CD4-positive, CD25-positive, alpha-beta regulatory T cell (primary cell): Measurements from ENCODE around the gene SHISA2. TPM values are rescaled to one million over a fixed set of nuclear protein-coding genes. Genes with fewer than 3 reads are reported as not detected.

Experiments
- ATAC-seq, 2 donors: fragments of 150-1000 bp; cut with Tn5 transposase; one replicate each; pipeline ENCODE4 v1.10.0; 2021; ENCODE audit warnings: low read depth in 2 of 2, moderate number of reproducible peaks in 2 of 2, moderate library complexity in 1 of 2
- DNase-seq, 3 donors: peaks; one replicate each; pipeline versions ENCODE4 v3.0.0 to v3.0.0-alpha.2; 2012 to 2022; ENCODE audit warnings: mixed read lengths in 1 of 3
- H3K27ac ChIP-seq: one replicate; pipeline ENCODE4 v1.7.0; 2013; ENCODE audit warnings: mild to moderate bottlenecking, low read length; ENCODE audit not compliant: insufficient read depth, poor library complexity, severe bottlenecking
- H3K27me3 ChIP-seq: one replicate; pipeline ENCODE4 v1.7.0; 2013; ENCODE audit warnings: low read length; ENCODE audit not compliant: control insufficient read depth, insufficient read depth
- H3K36me3 ChIP-seq: one replicate; pipeline ENCODE4 v1.7.0; 2013; ENCODE audit warnings: mild to moderate bottlenecking, low read length, moderate library complexity; ENCODE audit not compliant: control insufficient read depth, insufficient read depth
- H3K4me1 ChIP-seq: 2 replicates; pipeline ENCODE4 v1.7.0; 2013; ENCODE audit warnings: mild to moderate bottlenecking, low read length; ENCODE audit not compliant: insufficient read depth, control insufficient read depth, poor library complexity, severe bottlenecking
- H3K4me3 ChIP-seq: one replicate; pipeline ENCODE4 v1.7.0; 2013; ENCODE audit warnings: low read depth, mild to moderate bottlenecking, low read length, moderate library complexity
- H3K9me3 ChIP-seq, 2 experiments: 1 replicate in 1 of 2; 2 replicates in 1 of 2; pipeline ENCODE4 v1.7.0; 2013; ENCODE audit warnings: low read length in 2 of 2, mild to moderate bottlenecking in 1 of 2, moderate library complexity in 1 of 2; ENCODE audit not compliant: control insufficient read depth in 2 of 2
- H3K27ac Mint-ChIP-seq, 3 donors: one replicate each; pipeline ENCODE4 v1.8.0; 2020 to 2022; ENCODE audit warnings: mild to moderate bottlenecking in 3 of 3, mixed read lengths in 3 of 3, moderate library complexity in 2 of 3
- H3K27me3 Mint-ChIP-seq: one replicate; pipeline ENCODE4 v1.8.0; 2022; ENCODE audit warnings: mild to moderate bottlenecking, mixed read lengths
- H3K36me3 Mint-ChIP-seq: one replicate; pipeline ENCODE4 v1.8.0; 2020; ENCODE audit warnings: mixed read lengths
- H3K4me1 Mint-ChIP-seq, 4 donors: one replicate each; pipeline ENCODE4 v1.8.0; 2020 to 2022; ENCODE audit warnings: mixed read lengths in 4 of 4, mild to moderate bottlenecking in 1 of 4
- H3K4me3 Mint-ChIP-seq, 4 donors: one replicate each; pipeline ENCODE4 v1.8.0; 2020 to 2022; ENCODE audit warnings: mild to moderate bottlenecking in 4 of 4, mixed read lengths in 4 of 4, moderate library complexity in 3 of 4
- H3K9me3 Mint-ChIP-seq, 7 donors: one replicate each; pipeline ENCODE4 v1.8.0; 2020 to 2022; ENCODE audit warnings: mixed read lengths in 7 of 7, mild to moderate bottlenecking in 3 of 7, moderate library complexity in 2 of 7
- polyA plus RNA-seq, 4 donors: library from polyadenylated mRNA; unstranded; fragments of 300-500 nt; fragmentation: Illumina TruSeq; gene quantifications; one replicate each; pipeline ENCODE4 v1.2.3, GENCODE V29; 2021
- total RNA-seq: library from RNA; stranded (reverse); gene quantifications from one replicate; pipeline ENCODE4 v1.2.3, GENCODE V29; 2022

SHISA2 gene
- total and polyA plus RNA-seq, 5 donors from 2014 or later, result 0.09 to 1.7 (median 0.13) TPM; not detected in 1

GRCh38 chr13:26034018-26034417, 17.8 kb downstream of the SHISA2 start:
- Histone ChIP-seq H3K4me1 (no peaks in the 10 kb centered on the region), H3K4me3 (no peak overlapping the region), H3K36me3 (no peaks in the 10 kb centered on the region), H3K27ac (no peak overlapping the region), H3K9me3 (no peaks in the 10 kb centered on the region), H3K27me3 (no peaks in the 10 kb centered on the region)
- H3K27ac Mint-ChIP-seq, result no peak overlapping the region
- H3K27me3 Mint-ChIP-seq, result peaks cover 9% of the 10 kb centered on the region
- H3K36me3 Mint-ChIP-seq, result no peaks in the 10 kb centered on the region
- H3K9me3 Mint-ChIP-seq, result peaks cover 0 to 6% (median 4%) of the 10 kb centered on the region in 7 donors
- no peak overlapping the region for H3K4me3 Mint-ChIP-seq
- ATAC-seq, result no peak
- no peak for DNase-seq
- no peaks in the 10 kb centered on the region for H3K4me1 Mint-ChIP-seq

DNA sequence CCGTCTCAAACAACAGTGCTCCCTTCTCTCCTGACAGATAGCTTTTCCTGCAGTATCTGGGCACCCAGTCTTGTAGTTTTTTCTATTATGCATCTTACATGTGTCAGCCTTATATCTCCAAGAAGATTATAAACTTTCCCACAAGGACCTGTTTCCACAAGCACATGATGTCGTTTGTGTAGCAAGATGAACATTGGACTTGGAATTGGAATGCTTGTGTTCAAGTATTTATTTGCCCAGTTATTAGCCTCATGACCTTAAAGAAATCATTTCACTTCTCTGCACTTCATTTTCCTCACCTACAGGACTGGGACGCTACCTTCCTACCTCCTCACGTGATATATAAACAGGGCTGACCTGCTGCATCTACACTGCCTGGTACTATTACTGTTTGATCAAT, 21.5 kb downstream of the SHISA2 start:
- H3K36me3 ChIP-seq, result no peaks in the 10 kb centered on the region

GRCh38 chr13:26029581-26030136, 22.2 kb downstream of the SHISA2 start:
- H3K27me3 Mint-ChIP-seq, result peaks cover 4% of the 10 kb centered on the region
- peaks cover 0 to 9% (median 4%) of the 10 kb centered on the region in 7 donors for H3K9me3 Mint-ChIP-seq
- no peak overlapping the region for H3K27ac Mint-ChIP-seq
- no peak for DNase-seq
- ATAC-seq, result no peak
- Histone ChIP-seq H3K4me1 (no peaks in the 10 kb centered on the region), H3K9me3 (no peaks in the 10 kb centered on the region), H3K27ac (no peak overlapping the region), H3K27me3 (no peaks in the 10 kb centered on the region), H3K36me3 (no peaks in the 10 kb centered on the region), H3K4me3 (no peak overlapping the region)
- H3K4me1 Mint-ChIP-seq, result no peaks in the 10 kb centered on the region
- no peaks in the 10 kb centered on the region for H3K36me3 Mint-ChIP-seq
- H3K4me3 Mint-ChIP-seq, result no peak overlapping the region

More for the DNA sequence above, 21.5 kb downstream of the SHISA2 start:
- H3K4me1 Mint-ChIP-seq, result no peaks in the 10 kb centered on the region
- Histone ChIP-seq H3K27ac (no peak overlapping the region), H3K9me3 (no peaks in the 10 kb centered on the region), H3K27me3 (no peaks in the 10 kb centered on the region), H3K4me3 (no peak overlapping the region), H3K4me1 (no peaks in the 10 kb centered on the region)
- H3K9me3 Mint-ChIP-seq, result peaks cover 0 to 7% (median 4%) of the 10 kb centered on the region in 7 donors
- no peaks in the 10 kb centered on the region for H3K36me3 Mint-ChIP-seq
- no peak overlapping the region for H3K4me3 Mint-ChIP-seq
- no peak for DNase-seq
- peaks cover 4% of the 10 kb centered on the region for H3K27me3 Mint-ChIP-seq
- no peak overlapping the region for H3K27ac Mint-ChIP-seq
- ATAC-seq, result no peak

- no peak overlapping the region for H3K27ac Mint-ChIP-seq
- no peak for DNase-seq
- no peaks in the 10 kb centered on the region for H3K4me1 ChIP-seq
- no peaks in the 10 kb centered on the region for H3K4me1 Mint-ChIP-seq
- H3K27me3 ChIP-seq, result no peaks in the 10 kb centered on the region
- no peaks in the 10 kb centered on the region for H3K36me3 ChIP-seq
- no peak overlapping the region for H3K4me3 ChIP-seq
- no peak for ATAC-seq
- H3K4me3 Mint-ChIP-seq, result no peak overlapping the region
- peaks cover 0 to 5% (median 0%) of the 10 kb centered on the region in 7 donors for H3K9me3 Mint-ChIP-seq
- no peak overlapping the region for H3K27ac ChIP-seq
- H3K36me3 Mint-ChIP-seq, result no peaks in the 10 kb centered on the region
- H3K27me3 Mint-ChIP-seq, result peaks cover 10% of the 10 kb centered on the region
- H3K9me3 ChIP-seq, result no peaks in the 10 kb centered on the region
Observed at GRCh38 chr13:26026211-26026610, 25.6 kb downstream of the SHISA2 start.

DNA sequence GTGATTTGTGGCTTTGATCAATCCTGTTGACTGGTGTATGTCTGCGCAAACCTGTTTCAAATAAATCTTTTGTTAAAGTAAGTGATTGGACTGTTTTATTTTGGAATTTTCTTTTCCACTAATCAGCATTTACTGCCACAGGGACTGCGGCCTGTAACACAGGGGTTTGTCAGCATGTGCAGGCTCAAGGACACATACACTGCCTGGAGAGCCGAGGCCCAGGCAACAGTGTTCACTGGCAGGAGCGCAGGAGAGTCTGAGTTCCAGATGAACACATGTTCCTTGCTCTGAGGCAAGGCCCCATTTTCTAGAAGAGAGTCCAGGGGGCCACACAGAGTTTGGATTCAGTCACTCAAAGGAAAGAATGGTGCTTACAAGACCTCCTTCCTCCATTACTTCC, 26.0 kb downstream of the SHISA2 start:
- no peak overlapping the region for H3K27ac ChIP-seq
- no peaks in the 10 kb centered on the region for H3K36me3 ChIP-seq
- no peak overlapping the region for H3K4me3 Mint-ChIP-seq
- no peaks in the 10 kb centered on the region for H3K9me3 ChIP-seq
- ATAC-seq (no peak), DNase-seq (no peak)
- peaks cover 2% of the 10 kb centered on the region for H3K36me3 Mint-ChIP-seq
- H3K4me1 ChIP-seq, result no peaks in the 10 kb centered on the region
- H3K27me3 Mint-ChIP-seq, result peaks cover 10% of the 10 kb centered on the region
- H3K4me1 Mint-ChIP-seq, result no peaks in the 10 kb centered on the region
- no peaks in the 10 kb centered on the region for H3K27me3 ChIP-seq
- peaks cover 0 to 4% (median 0%) of the 10 kb centered on the region in 7 donors for H3K9me3 Mint-ChIP-seq
- H3K27ac Mint-ChIP-seq, result peak overlapping the region in 1 of 3 donors; percentile 16
- H3K4me3 ChIP-seq, result no peak overlapping the region

GRCh38 chr13:26025196-26025595, 26.6 kb downstream of the SHISA2 start:
- DNase-seq, result no peak
- peaks cover 5% of the 10 kb centered on the region for H3K36me3 Mint-ChIP-seq
- Histone ChIP-seq H3K36me3 (no peaks in the 10 kb centered on the region), H3K4me1 (no peaks in the 10 kb centered on the region), H3K27me3 (no peaks in the 10 kb centered on the region), H3K4me3 (no peak overlapping the region), H3K27ac (no peak overlapping the region), H3K9me3 (no peaks in the 10 kb centered on the region)
- peaks cover 0 to 4% (median 0%) of the 10 kb centered on the region in 7 donors for H3K9me3 Mint-ChIP-seq
- H3K27ac Mint-ChIP-seq, result peak overlapping the region in 1 of 3 donors; percentile 16
- H3K4me1 Mint-ChIP-seq, result peaks cover 0 to 3% (median 0%) of the 10 kb centered on the region in 4 donors
- peaks cover 7% of the 10 kb centered on the region for H3K27me3 Mint-ChIP-seq
- H3K4me3 Mint-ChIP-seq, result no peak overlapping the region
- no peak for ATAC-seq

- Mint-ChIP-seq H3K9me3 (peaks cover 0 to 4% (median 0%) of the 10 kb centered on the region in 7 donors), H3K4me1 (peaks cover 0 to 3% (median 0%) of the 10 kb centered on the region in 4 donors), H3K36me3 (peaks cover 5% of the 10 kb centered on the region), H3K4me3 (no peak overlapping the region), H3K27me3 (peaks cover 7% of the 10 kb centered on the region), H3K27ac (no peak overlapping the region)
- Histone ChIP-seq H3K27me3 (no peaks in the 10 kb centered on the region), H3K36me3 (no peaks in the 10 kb centered on the region), H3K9me3 (no peaks in the 10 kb centered on the region), H3K27ac (no peak overlapping the region), H3K4me3 (no peak overlapping the region), H3K4me1 (no peaks in the 10 kb centered on the region)
- DNase-seq (no peak), ATAC-seq (no peak)
Observed at GRCh38 chr13:26024558-26024957, 27.3 kb downstream of the SHISA2 start.
